GM18520 (cell line): ENCODE data around the gene TMEM215.
"Not testable (repeated sequence)": the region's sequence is repeated elsewhere in the genome, so short reads cannot be mapped to it uniquely, and the experiment has no call there.

Source experiments
- ATAC-seq: cut with Tn5 transposase; IDR thresholded peaks from one replicate; pipeline ENCODE4 v1.9.1; 2021; ENCODE audit not compliant: unreplicated experiment

Gene TMEM215, protein sequence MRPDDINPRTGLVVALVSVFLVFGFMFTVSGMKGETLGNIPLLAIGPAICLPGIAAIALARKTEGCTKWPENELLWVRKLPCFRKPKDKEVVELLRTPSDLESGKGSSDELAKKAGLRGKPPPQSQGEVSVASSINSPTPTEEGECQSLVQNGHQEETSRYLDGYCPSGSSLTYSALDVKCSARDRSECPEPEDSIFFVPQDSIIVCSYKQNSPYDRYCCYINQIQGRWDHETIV

GRCh38 chr9:32783168-32783891 lies at the start of gene TMEM215:
TMEM215 (plus strand) TSS chr9:32783540; CDS start chr9:32784184, 644 bp downstream.
- no peak for ATAC-seq

DNA sequence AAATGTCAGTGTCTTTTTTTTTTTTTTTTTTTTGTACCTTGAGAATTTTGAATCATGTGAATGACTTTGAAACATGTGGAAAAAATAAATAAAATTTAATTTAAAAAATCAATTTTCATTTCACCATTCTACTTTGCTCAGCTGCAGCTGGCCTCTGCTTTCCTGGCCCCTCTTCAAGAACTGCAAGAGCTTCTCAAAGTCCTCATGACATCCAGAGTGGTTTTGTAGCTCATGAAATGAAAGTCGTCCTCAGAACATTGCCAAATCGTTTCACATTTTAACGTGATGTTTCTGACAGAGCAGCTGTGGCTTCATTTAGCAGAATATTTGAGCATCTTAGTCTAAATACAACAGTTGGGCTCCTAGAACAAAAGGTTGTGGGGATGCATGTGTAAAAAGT lies 47.9 kb upstream of the TMEM215 start:
- no peak for ATAC-seq

- no peak for ATAC-seq
These were observed 46.0 kb upstream of the TMEM215 start for GRCh38 chr9:32737378-32737777.

DNA sequence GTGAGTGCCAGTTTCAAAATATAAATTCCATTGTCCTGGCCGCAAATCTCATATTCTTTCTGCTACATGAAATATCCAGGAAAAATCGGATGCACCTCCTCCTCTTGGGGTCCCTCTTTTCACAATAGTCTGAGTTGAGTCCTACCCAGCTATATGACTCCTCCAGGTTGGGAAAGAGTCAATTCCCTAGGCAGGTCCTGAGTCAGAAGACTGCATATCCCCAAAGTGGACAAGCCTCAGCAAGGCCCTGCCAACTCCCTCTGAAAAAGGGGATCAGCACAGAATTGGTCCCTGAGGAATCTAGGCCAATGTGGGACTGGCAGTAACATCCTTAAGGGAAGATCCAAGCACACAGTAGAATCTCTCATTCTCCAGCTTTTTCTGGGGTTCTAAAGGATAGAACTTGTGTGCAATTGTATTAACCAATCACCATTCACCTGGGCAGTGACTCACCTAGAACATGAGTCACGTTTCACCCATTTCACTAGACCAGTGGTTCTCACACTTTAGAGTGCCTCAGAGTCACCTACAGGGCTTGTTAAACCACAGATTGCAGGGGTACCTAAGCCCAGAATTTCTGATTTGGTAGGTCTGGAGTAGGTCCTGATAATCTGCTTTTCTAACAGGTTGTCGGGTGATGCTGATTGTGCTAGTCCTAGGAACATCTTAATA lies 44.7 kb upstream of the TMEM215 start:
- no peak for ATAC-seq

DNA sequence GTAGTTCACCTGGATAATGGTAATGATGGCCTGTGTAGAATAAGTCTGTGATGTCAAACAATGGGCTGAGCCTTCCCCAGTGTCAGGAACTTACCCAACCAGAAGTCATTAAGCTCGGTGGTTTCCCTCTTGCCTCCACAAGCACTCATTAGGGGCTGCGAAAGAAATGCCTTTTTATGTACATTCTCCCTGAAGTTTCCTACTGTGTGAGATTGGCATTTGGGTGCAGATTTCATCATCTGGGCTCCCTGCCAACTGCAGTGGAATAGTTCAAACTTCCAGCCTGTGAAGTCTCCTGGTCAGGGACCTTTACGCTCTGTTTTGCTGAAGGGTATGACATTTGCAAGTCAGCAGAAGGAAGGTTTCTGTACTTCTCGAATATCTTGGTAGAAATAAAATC lies 41.6 kb upstream of the TMEM215 start:
- ATAC-seq, result no peak

- ATAC-seq, result no peak
These were observed 41.0 kb upstream of the TMEM215 start for GRCh38 chr9:32742296-32742695.

DNA sequence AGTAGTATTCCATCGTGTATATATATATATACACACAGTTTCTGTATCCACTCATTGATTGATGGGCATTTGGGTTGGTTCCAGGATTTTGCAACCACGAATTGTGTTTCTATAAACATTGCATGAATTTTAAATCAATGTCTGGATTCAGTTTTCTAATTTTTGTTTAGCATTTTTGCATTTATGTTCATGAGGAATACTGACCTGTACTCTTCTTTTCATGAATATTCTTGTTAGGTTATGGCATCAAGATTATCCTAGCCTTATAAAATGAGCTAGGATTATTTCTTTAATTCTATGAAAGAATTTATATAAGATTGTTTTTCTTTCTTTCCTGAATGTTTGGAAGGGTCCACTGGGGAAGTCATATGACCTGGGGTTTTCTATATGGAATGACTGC lies 35.3 kb upstream of the TMEM215 start:
- no peak for ATAC-seq

GRCh38 chr9:32755730-32756129 lies 27.6 kb upstream of the TMEM215 start:
- ATAC-seq, result no peak

GRCh38 chr9:32764139-32764538 lies 19.2 kb upstream of the TMEM215 start:
- no peak for ATAC-seq

- ATAC-seq, result no peak
These were observed 8.1 kb upstream of the TMEM215 start for GRCh38 chr9:32775283-32775682.

DNA sequence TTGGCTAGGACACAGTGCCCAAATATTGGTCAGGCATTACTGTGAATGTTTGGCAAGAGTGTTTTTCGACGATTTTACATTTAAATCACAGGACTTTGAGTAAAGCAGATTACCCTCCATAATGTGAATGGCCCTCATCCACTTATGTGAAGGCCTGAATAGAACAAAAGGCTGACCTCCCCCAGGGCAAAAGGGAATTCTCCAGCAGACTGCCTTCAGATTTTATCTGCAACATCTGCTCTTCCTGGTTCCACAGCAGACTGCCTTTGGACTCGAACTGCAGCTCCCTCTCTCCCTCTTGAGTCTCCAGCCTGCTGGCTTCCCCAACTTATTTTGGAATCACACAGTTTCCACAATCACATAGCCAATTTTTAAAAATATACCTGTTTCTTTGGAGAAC lies 7.1 kb upstream of the TMEM215 start:
- no peak for ATAC-seq

- ATAC-seq, result no peak
These were observed 718 bp upstream of the TMEM215 start for GRCh38 chr9:32782476-32783167.

DNA sequence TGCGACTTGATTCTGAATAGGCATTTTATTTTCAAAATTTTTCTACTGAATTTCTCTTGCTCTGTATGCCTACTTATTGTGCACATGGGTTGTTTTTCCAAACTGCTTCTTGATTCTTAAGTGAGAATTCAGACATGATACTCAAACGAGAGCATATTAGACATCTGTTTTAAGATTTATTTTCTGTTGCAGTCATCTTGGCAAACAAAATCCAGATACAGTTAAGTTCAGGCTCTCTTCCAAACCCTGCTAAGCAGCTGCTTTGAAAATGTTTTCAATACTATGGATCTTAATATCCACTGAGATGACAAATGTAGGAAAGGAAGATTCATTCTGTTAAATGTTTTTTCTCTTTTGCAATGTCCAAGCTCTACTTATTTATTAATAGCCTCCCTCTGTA lies 4.5 kb downstream of the TMEM215 start:
- ATAC-seq, result no peak

DNA sequence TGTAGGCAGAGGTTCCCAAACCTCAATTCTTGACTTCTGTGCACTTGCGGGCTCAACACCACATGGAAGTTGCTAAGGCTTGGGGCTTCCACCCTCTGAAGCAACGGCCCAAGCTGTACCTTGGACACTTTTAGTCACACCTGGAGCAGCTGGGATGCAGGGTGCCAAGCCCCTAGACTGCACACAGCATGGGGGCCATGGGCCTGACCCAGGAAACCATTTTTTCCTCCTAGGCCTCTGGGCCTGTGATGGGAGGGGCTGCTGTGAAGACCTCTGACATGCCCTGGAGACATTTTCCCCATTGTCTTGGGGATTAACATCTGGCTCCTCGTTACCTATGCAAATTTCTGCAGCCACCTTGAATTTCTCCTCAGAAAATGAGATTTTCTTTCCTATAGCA lies 12.7 kb downstream of the TMEM215 start:
- ATAC-seq, result not testable (repeated sequence)

DNA sequence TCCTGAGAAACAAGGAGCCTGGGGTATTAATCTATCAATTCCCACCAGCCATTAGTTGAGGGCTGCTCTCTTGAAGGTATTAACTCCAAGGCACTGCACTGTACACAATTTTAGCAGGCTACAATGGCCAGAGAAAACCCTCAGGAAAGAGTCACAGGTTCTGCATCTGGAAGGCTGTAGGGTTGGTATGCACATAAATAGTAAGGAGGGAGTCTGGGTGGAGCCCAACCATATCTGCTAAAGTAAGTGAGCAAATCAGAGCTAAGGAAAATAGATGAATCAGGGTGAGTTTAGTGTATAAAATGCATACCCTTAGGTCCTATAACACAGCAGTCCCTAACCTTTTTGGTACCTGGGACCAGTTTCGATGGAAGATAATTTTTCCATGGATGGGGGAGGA lies 18.2 kb downstream of the TMEM215 start:
- ATAC-seq, result no peak

DNA sequence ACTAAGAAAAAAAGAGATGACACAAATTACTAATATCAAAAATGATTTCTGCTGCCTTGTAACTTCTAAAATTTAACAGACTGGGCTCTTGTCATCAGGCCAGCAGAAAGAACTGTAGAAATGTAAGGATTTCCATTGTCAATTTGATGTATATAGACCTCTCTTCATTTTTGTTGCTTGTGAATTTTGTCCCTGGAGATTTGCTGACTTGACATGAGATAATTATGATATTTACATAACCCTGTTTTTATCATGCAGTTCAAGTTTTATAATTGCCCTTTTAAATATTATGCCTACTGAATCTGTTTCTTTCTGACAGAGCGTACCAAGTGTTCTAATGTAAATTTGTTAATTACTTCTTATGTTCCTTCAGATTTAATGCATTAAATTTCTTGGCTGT lies 23.9 kb downstream of the TMEM215 start:
- ATAC-seq, result no peak

DNA sequence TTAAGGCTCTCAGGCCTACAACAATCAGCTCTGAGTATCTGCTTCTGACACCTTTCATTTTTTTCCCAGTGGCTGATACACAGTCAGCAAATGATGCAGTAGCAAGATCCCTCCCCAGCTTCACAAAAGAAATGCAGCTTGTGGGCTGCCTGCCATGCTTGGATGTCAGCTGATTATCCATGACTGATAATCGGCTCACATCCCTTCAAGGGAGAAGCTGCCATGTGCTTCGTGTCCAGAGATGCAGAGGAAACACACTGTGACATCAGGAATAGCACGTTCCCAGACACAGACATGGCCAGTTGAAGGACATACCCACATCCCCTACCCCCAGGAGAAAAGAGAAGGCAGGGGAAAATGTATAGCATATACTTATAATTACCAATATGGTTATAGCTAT lies 27.9 kb downstream of the TMEM215 start:
- no peak for ATAC-seq

DNA sequence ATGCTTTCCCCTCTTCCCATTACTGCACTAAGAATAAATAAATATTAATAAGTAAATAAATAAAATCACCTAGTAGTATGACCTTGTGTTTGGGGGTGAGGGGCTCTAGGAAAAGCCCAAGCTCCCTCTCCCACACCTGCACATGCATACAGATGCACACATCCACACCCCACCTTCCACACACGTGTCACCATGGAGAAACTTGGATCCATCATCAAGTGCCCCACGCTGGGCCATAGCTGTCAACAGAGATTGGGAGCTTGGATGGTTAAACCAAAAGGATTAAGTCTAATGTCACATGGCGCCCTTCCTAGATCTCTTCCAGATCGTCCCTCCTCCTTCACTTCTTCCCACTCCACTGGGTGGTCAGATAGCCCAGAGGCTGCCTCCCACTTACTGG lies 37.0 kb downstream of the TMEM215 start:
- no peak for ATAC-seq

DNA sequence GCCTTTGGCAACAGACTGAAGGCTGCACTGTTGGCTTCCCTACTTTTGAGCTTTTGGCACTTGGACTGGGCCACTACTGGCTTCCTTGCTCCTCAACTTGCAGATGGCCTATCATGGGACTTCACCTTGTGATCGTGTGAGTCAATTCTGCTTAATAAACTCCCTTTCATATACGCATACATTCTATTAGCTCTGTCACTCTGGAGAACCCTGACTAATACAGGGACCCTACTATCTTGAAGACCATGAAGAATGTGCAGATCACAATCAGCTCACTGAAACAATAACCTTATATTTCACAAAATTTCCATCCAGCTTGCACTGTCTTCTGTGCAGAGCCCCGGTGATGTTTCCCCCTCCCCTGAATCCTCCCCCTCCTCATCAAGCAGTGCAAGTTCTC lies 39.8 kb downstream of the TMEM215 start:
- ATAC-seq, result no peak

DNA sequence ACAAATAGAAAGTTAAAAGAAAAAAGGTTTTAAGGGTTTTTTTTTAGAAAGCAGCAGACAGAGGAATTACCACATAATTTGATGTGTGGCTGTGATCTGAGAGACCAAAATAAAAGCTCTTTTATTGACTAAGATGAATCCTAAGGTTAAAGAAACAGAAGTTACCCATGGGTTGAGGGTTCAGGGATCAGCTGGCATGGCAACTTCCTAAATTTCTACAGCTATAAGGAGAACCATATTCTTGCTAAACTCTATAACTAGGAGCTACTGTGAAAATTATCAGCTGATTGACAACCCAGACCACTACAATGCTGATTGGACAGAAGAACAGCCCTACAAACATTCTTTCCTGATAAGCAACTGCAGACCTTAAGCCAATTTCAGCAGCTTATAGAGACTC lies 40.2 kb downstream of the TMEM215 start:
- no peak for ATAC-seq

GRCh38 chr9:32825203-32825602 lies 41.9 kb downstream of the TMEM215 start:
- ATAC-seq, result no peak

DNA sequence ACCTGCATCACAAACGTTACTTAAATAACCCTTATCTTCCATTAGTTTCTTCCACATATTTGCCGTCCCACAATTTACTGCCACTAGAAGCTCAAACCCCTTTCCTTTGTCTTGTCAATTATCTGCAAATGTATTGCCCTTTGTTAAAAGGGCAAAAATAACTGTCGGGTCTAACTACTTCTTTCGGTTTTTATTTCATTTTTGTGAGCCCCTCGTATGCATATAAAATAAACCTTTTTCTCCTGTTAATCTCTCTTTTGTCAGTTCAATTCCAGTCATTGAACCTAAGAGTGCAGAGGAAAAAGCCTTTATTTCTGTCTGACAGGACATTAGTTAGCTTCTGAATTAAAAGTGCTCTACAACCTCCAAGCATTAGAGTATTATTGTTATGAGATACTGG lies 45.5 kb downstream of the TMEM215 start:
- no peak for ATAC-seq
